GM23338 (cell line): ENCODE measurements around the gene SULT1A2. TPM values are rescaled to one million over a fixed set of nuclear protein-coding genes. Genes with fewer than 3 reads are reported as not detected.

Experiments
- ATAC-seq: fragments of 200-7000 bp; cut with Tn5 transposase; 3 replicates; pipeline ENCODE4 v1.9.1; 2020
- DNase-seq: peaks from one replicate; pipeline ENCODE4 v3.0.0-alpha.2; 2015; ENCODE audit warnings: low spot score
- H2AFZ ChIP-seq: fragments of 200-600 bp; sonication (generic); 2 replicates; pipeline ENCODE4 v1.8.0; 2016; ENCODE audit warnings: antibody characterized with exemption, mild to moderate bottlenecking, moderate library complexity
- H3F3A ChIP-seq: fragments of 200-600 bp; sonication (generic); replicated peaks from 2 replicates; pipeline ENCODE4 v1.8.0; 2017; ENCODE audit warnings: antibody characterized with exemption, mixed run types, low read depth
- H3K27ac ChIP-seq: fragments of 200-600 bp; sonication (generic); 2 replicates; pipeline ENCODE4 v1.6.1; 2016; ENCODE audit warnings: low read depth
- H3K27me3 ChIP-seq: fragments of 200-600 bp; sonication (generic); 2 replicates; pipeline ENCODE4 v1.8.0; 2016; ENCODE audit warnings: mild to moderate bottlenecking, mixed run types, moderate library complexity; ENCODE audit not compliant: insufficient read depth
- H3K36me3 ChIP-seq: fragments of 200-600 bp; sonication (generic); 2 replicates; pipeline ENCODE4 v1.8.0; 2016; ENCODE audit warnings: mild to moderate bottlenecking; ENCODE audit not compliant: insufficient read depth
- H3K4me1 ChIP-seq: fragments of 200-600 bp; sonication (generic); 2 replicates; pipeline ENCODE4 v1.8.0; 2016; ENCODE audit warnings: mild to moderate bottlenecking, moderate library complexity; ENCODE audit not compliant: insufficient read depth
- H3K4me2 ChIP-seq: fragments of 200-600 bp; sonication (generic); 2 replicates; pipeline ENCODE4 v1.7.1; 2017; ENCODE audit warnings: mixed run types
- H3K4me3 ChIP-seq: fragments of 200-600 bp; sonication (generic); 2 replicates; pipeline ENCODE4 v1.6.1; 2016; ENCODE audit warnings: mixed run types
- H3K79me2 ChIP-seq: fragments of 200-600 bp; sonication (generic); replicated peaks from 2 replicates; pipeline ENCODE4 v1.8.0; 2017; ENCODE audit warnings: mild to moderate bottlenecking; ENCODE audit not compliant: insufficient read depth
- H3K9me2 ChIP-seq: fragments of 200-600 bp; sonication (generic); 2 replicates; pipeline ENCODE4 v1.8.0; 2017; ENCODE audit not compliant: insufficient read depth
- H4K20me1 ChIP-seq: fragments of 200-600 bp; sonication (generic); replicated peaks from 2 replicates; pipeline ENCODE4 v1.8.0; 2017; ENCODE audit warnings: mild to moderate bottlenecking; ENCODE audit not compliant: insufficient read depth
- H3K27ac Mint-ChIP-seq: 2 replicates; pipeline ENCODE4 v1.8.0; 2020; ENCODE audit warnings: inconsistent platforms, mild to moderate bottlenecking, moderate library complexity, mixed read lengths
- H3K27me3 Mint-ChIP-seq: 3 replicates; pipeline ENCODE4 v1.8.0; 2022; ENCODE audit warnings: low read depth, mild to moderate bottlenecking, moderate library complexity, mixed read lengths, inconsistent platforms; ENCODE audit not compliant: insufficient read depth, poor library complexity
- H3K36me3 Mint-ChIP-seq: 3 replicates; pipeline ENCODE4 v1.8.0; 2021; ENCODE audit warnings: low read depth, mild to moderate bottlenecking, inconsistent platforms, moderate library complexity, mixed read lengths
- H3K4me1 Mint-ChIP-seq: 3 replicates; pipeline ENCODE4 v1.8.0; 2020; ENCODE audit warnings: mild to moderate bottlenecking, inconsistent platforms, mixed read lengths
- H3K4me3 Mint-ChIP-seq: 3 replicates; pipeline ENCODE4 v1.8.0; 2021; ENCODE audit warnings: moderate library complexity, mild to moderate bottlenecking, inconsistent platforms, mixed read lengths
- H3K9me3 Mint-ChIP-seq: 3 replicates; pipeline ENCODE4 v1.8.0; 2020; ENCODE audit warnings: moderate library complexity, mild to moderate bottlenecking, inconsistent platforms, mixed read lengths
- CREB1 ChIP-seq: fragments of 250-450 bp; sonication (Bioruptor Pico); IDR thresholded peaks from 2 replicates; pipeline ENCODE4 v1.5.0; 2020; ENCODE audit warnings: low read depth, mild to moderate bottlenecking, moderate library complexity
- EZH2 ChIP-seq: fragments of 200-600 bp; sonication (generic); IDR thresholded peaks from one replicate; pipeline ENCODE4 v1.8.0; 2017; ENCODE audit warnings: antibody characterized with exemption, mild to moderate bottlenecking, low read depth; ENCODE audit not compliant: unreplicated experiment
- EZH2phosphoT487 ChIP-seq: fragments of 200-600 bp; sonication (generic); IDR thresholded peaks from one replicate; pipeline ENCODE4 v1.8.1; 2018; ENCODE audit warnings: antibody characterized with exemption; ENCODE audit not compliant: unreplicated experiment
- JUNB ChIP-seq: IDR thresholded peaks from one replicate; pipeline ENCODE4 v1.6.1; 2016; ENCODE audit warnings: antibody characterized with exemption; ENCODE audit not compliant: unreplicated experiment
- NANOG ChIP-seq: IDR thresholded peaks from 2 replicates; pipeline ENCODE4 v1.6.1; 2016; ENCODE audit warnings: antibody characterized with exemption, borderline replicate concordance
- POLR2AphosphoS5 ChIP-seq: IDR thresholded peaks from 2 replicates; pipeline ENCODE4 v1.6.1; 2016; ENCODE audit warnings: antibody characterized with exemption, low read depth
- STAT1 ChIP-seq: IDR thresholded peaks from one replicate; pipeline ENCODE4 v1.6.1; 2016; ENCODE audit warnings: antibody characterized with exemption; ENCODE audit not compliant: unreplicated experiment
- ZNF114 ChIP-seq: fragments of 250-450 bp; sonication (Bioruptor Pico); IDR thresholded peaks from 2 replicates; pipeline ENCODE4 v1.5.0; 2020; ENCODE audit warnings: mild to moderate bottlenecking, moderate library complexity
- ZNF331 ChIP-seq: fragments of 250-450 bp; sonication (Bioruptor Pico); IDR thresholded peaks from 2 replicates; pipeline ENCODE4 v1.5.0; 2020; ENCODE audit warnings: low read depth, mild to moderate bottlenecking, moderate library complexity
- polyA plus RNA-seq: library from polyadenylated mRNA; unstranded; fragments of >200 nt; fragmentation: Nextera tagmentation; extraction: Ambion mirVana; gene quantifications from 2 replicates; pipeline ENCODE4 v1.2.1, GENCODE V29; 2016
- total RNA-seq: library from RNA; depleted of rRNA; stranded (reverse); fragments of >200 nt; shearing (Covaris generic); gene quantifications from 2 replicates; pipeline ENCODE4 v1.2.3, GENCODE V29; 2014
- TF ChIP-seq, protein P1 (sequence below): IDR thresholded peaks from one replicate; pipeline ENCODE4 v1.6.1; 2018; ENCODE audit warnings: antibody characterized with exemption; ENCODE audit not compliant: unreplicated experiment
- TF ChIP-seq, protein P2 (sequence below): IDR thresholded peaks from 2 replicates; pipeline ENCODE4 v1.6.1; 2016; ENCODE audit warnings: antibody characterized with exemption
- TF ChIP-seq, protein P3 (sequence below), 2 experiments: fragments of 200-600 bp in 1 of 2; sonication (generic) in 1 of 2; conservative IDR thresholded peaks; 2 replicates each; pipeline versions ENCODE4 v1.5.1 to v1.6.1; 2016 to 2017; ENCODE audit warnings: antibody characterized with exemption in 2 of 2, low read depth in 2 of 2, mild to moderate bottlenecking in 2 of 2, moderate library complexity in 1 of 2
- TF ChIP-seq, protein P4 (sequence below): fragments of 250-450 bp; sonication (Bioruptor Pico); IDR thresholded peaks from 2 replicates; pipeline ENCODE4 v1.5.0; 2020; ENCODE audit warnings: mild to moderate bottlenecking, moderate library complexity

Gene SULT1A2
- total and polyA plus RNA-seq, 2 experiments from 2014 or later: 0.17 to 0.34 TPM

DNA sequence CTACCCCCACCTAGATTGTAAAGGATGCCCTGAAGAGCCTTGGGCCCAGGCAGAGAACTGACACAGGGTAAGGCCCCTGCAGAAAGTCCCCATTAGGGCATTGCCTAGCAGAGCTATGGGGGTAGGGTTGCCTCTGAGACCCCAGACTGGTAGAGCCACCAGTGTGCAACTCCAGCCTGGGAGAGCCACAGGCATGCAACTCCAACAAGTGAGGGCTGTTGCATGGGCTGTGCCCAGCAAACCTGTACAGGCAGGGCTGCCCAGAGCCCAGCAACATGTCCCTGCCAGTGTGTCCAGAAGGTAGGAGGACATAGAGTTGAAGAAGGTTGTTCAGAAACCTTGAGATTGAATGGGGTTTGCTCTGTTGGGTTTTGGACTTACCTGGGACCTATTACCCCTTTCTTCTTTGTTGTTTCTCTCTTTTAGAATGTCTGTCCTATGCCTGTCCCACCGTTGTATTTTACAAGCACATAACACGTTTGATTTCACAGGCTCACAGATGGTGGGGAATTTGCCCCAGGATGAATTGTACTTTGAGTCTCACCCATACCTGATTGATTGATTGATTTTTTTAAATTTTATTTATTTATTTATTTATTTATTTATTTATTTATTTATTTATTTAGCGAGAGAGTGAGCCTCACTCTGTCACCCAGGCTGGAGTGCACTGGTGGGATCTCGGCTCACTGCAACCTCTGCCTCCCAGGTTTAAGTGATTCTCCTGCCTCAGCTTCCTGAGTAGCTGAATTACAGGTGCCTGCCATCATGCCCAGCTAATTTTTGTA lies 26.7 kb downstream of the SULT1A2 start:
- no peak overlapping the region for H3K4me2 ChIP-seq
- no peak overlapping the region for H2AFZ ChIP-seq
- no peak for DNase-seq
- no peaks in the 10 kb centered on the region for H4K20me1 ChIP-seq
- no peak overlapping the region for H3K4me3 Mint-ChIP-seq
- no peak overlapping the region for H3K4me3 ChIP-seq
- H3K9me3 Mint-ChIP-seq: peaks cover 23% of the 10 kb centered on the region
- H3K4me1 Mint-ChIP-seq: peaks cover 30% of the 10 kb centered on the region
- TF ChIP-seq ZNF331 (CRISPR knock-in tag) (no peak), EZH2phosphoT487 (no peak), CREB1 (CRISPR knock-in tag) (no peak), POLR2AphosphoS5 (no peak), EZH2 (no peak), JUNB (no peak), STAT1 (no peak), NANOG (no peak), ZNF114 (no peak)
- TF ChIP-seq, protein P1, sequence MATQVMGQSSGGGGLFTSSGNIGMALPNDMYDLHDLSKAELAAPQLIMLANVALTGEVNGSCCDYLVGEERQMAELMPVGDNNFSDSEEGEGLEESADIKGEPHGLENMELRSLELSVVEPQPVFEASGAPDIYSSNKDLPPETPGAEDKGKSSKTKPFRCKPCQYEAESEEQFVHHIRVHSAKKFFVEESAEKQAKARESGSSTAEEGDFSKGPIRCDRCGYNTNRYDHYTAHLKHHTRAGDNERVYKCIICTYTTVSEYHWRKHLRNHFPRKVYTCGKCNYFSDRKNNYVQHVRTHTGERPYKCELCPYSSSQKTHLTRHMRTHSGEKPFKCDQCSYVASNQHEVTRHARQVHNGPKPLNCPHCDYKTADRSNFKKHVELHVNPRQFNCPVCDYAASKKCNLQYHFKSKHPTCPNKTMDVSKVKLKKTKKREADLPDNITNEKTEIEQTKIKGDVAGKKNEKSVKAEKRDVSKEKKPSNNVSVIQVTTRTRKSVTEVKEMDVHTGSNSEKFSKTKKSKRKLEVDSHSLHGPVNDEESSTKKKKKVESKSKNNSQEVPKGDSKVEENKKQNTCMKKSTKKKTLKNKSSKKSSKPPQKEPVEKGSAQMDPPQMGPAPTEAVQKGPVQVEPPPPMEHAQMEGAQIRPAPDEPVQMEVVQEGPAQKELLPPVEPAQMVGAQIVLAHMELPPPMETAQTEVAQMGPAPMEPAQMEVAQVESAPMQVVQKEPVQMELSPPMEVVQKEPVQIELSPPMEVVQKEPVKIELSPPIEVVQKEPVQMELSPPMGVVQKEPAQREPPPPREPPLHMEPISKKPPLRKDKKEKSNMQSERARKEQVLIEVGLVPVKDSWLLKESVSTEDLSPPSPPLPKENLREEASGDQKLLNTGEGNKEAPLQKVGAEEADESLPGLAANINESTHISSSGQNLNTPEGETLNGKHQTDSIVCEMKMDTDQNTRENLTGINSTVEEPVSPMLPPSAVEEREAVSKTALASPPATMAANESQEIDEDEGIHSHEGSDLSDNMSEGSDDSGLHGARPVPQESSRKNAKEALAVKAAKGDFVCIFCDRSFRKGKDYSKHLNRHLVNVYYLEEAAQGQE: no peak
- TF ChIP-seq, protein P2, sequence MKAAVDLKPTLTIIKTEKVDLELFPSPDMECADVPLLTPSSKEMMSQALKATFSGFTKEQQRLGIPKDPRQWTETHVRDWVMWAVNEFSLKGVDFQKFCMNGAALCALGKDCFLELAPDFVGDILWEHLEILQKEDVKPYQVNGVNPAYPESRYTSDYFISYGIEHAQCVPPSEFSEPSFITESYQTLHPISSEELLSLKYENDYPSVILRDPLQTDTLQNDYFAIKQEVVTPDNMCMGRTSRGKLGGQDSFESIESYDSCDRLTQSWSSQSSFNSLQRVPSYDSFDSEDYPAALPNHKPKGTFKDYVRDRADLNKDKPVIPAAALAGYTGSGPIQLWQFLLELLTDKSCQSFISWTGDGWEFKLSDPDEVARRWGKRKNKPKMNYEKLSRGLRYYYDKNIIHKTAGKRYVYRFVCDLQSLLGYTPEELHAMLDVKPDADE: no peak
- TF ChIP-seq, protein P3, sequence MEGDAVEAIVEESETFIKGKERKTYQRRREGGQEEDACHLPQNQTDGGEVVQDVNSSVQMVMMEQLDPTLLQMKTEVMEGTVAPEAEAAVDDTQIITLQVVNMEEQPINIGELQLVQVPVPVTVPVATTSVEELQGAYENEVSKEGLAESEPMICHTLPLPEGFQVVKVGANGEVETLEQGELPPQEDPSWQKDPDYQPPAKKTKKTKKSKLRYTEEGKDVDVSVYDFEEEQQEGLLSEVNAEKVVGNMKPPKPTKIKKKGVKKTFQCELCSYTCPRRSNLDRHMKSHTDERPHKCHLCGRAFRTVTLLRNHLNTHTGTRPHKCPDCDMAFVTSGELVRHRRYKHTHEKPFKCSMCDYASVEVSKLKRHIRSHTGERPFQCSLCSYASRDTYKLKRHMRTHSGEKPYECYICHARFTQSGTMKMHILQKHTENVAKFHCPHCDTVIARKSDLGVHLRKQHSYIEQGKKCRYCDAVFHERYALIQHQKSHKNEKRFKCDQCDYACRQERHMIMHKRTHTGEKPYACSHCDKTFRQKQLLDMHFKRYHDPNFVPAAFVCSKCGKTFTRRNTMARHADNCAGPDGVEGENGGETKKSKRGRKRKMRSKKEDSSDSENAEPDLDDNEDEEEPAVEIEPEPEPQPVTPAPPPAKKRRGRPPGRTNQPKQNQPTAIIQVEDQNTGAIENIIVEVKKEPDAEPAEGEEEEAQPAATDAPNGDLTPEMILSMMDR (conservative IDR thresholded peaks at IDR 0.05; ENCODE audit: low read depth in 2 of 2): no peak
- TF ChIP-seq, protein P4, sequence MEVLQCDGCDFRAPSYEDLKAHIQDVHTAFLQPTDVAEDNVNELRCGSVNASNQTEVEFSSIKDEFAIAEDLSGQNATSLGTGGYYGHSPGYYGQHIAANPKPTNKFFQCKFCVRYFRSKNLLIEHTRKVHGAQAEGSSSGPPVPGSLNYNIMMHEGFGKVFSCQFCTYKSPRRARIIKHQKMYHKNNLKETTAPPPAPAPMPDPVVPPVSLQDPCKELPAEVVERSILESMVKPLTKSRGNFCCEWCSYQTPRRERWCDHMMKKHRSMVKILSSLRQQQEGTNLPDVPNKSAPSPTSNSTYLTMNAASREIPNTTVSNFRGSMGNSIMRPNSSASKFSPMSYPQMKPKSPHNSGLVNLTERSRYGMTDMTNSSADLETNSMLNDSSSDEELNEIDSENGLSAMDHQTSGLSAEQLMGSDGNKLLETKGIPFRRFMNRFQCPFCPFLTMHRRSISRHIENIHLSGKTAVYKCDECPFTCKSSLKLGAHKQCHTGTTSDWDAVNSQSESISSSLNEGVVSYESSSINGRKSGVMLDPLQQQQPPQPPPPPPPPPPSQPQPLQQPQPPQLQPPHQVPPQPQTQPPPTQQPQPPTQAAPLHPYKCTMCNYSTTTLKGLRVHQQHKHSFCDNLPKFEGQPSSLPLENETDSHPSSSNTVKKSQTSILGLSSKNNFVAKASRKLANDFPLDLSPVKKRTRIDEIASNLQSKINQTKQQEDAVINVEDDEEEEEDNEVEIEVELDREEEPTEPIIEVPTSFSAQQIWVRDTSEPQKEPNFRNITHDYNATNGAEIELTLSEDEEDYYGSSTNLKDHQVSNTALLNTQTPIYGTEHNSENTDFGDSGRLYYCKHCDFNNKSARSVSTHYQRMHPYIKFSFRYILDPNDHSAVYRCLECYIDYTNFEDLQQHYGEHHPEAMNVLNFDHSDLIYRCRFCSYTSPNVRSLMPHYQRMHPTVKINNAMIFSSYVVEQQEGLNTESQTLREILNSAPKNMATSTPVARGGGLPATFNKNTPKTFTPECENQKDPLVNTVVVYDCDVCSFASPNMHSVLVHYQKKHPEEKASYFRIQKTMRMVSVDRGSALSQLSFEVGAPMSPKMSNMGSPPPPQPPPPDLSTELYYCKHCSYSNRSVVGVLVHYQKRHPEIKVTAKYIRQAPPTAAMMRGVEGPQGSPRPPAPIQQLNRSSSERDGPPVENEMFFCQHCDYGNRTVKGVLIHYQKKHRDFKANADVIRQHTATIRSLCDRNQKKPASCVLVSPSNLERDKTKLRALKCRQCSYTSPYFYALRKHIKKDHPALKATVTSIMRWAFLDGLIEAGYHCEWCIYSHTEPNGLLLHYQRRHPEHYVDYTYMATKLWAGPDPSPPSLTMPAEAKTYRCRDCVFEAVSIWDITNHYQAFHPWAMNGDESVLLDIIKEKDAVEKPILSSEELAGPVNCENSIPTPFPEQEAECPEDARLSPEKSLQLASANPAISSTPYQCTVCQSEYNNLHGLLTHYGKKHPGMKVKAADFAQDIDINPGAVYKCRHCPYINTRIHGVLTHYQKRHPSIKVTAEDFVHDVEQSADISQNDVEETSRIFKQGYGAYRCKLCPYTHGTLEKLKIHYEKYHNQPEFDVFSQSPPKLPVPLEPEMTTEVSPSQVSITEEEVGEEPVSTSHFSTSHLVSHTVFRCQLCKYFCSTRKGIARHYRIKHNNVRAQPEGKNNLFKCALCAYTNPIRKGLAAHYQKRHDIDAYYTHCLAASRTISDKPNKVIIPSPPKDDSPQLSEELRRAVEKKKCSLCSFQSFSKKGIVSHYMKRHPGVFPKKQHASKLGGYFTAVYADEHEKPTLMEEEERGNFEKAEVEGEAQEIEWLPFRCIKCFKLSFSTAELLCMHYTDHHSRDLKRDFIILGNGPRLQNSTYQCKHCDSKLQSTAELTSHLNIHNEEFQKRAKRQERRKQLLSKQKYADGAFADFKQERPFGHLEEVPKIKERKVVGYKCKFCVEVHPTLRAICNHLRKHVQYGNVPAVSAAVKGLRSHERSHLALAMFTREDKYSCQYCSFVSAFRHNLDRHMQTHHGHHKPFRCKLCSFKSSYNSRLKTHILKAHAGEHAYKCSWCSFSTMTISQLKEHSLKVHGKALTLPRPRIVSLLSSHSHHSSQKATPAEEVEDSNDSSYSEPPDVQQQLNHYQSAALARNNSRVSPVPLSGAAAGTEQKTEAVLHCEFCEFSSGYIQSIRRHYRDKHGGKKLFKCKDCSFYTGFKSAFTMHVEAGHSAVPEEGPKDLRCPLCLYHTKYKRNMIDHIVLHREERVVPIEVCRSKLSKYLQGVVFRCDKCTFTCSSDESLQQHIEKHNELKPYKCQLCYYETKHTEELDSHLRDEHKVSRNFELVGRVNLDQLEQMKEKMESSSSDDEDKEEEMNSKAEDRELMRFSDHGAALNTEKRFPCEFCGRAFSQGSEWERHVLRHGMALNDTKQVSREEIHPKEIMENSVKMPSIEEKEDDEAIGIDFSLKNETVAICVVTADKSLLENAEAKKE (CRISPR knock-in tag): no peak
- H3K27ac ChIP-seq: no peak overlapping the region
- peaks cover 13% of the 10 kb centered on the region for H3K27me3 Mint-ChIP-seq
- peaks cover 4% of the 10 kb centered on the region; the same call in 1 of the 2 replicates for H3K36me3 ChIP-seq
- 0 out of 2 replicates have a peak, but pooled peaks cover 2% of the 10 kb centered on the region for H3K9me2 ChIP-seq
- H3F3A ChIP-seq: no peaks in the 10 kb centered on the region
- H3K4me1 ChIP-seq: peaks cover 6% of the 10 kb centered on the region
- no peak overlapping the region for H3K27ac Mint-ChIP-seq
- peaks cover 19% of the 10 kb centered on the region for H3K36me3 Mint-ChIP-seq
- H3K79me2 ChIP-seq: no peaks in the 10 kb centered on the region
- no peaks in the 10 kb centered on the region for H3K27me3 ChIP-seq
- ATAC-seq: no peak
